GM12892 (cell line): ENCODE results near the gene ADRA2B.
"Not testable (repeated sequence)": the region's sequence is repeated elsewhere in the genome, so short reads cannot be mapped to it uniquely, and the experiment has no call there.

Source experiments
- DNase-seq: peaks from one replicate; pipeline ENCODE4 v3.0.0; 2011; ENCODE audit not compliant: insufficient read length
- FAIRE-seq: peaks from 2 replicates; lab custom pipeline; 2011; peaks lifted over from hg19 to GRCh38; lab: Jason Lieb, UNC
- POLR2A ChIP-seq: IDR thresholded peaks from 2 replicates; pipeline ENCODE4 v1.6.1; 2011; ENCODE audit warnings: low read depth, low read length, control low read depth
- POLR2AphosphoS5 ChIP-seq: IDR thresholded peaks from 2 replicates; pipeline ENCODE4 v1.6.1; 2011; ENCODE audit warnings: low read depth, low read length, control low read depth
- TAF1 ChIP-seq: IDR thresholded peaks from 2 replicates; pipeline ENCODE4 v1.6.1; 2011; ENCODE audit warnings: low read depth, mild to moderate bottlenecking, control low read depth, low read length, borderline replicate concordance

The ADRA2B gene

GRCh38 chr2:96147593-96148201 is 31.3 kb upstream of the ADRA2B start:
- TF ChIP-seq TAF1: no peak
- TF ChIP-seq POLR2A: peak; percentile 6
- DNase-seq (no peak), FAIRE-seq (peak; percentile 89)

- DNase-seq (no peak), FAIRE-seq (peak; percentile 94)
- TF ChIP-seq POLR2AphosphoS5: no peak
- TF ChIP-seq TAF1: no peak
- TF ChIP-seq POLR2A: no peak
Measured at GRCh38 chr2:96146881-96147592, 30.7 kb upstream of the ADRA2B start.

- TF ChIP-seq TAF1: peak; percentile 17; the same call in 1 of the 2 replicates
- peak; percentile 80 for TF ChIP-seq POLR2AphosphoS5
- TF ChIP-seq POLR2A: peak; percentile 73; the same call in 1 of the 2 replicates
- DNase-seq (peak; percentile 87), FAIRE-seq (no peak)
Measured at GRCh38 chr2:96146153-96146880, 29.9 kb upstream of the ADRA2B start.

- DNase-seq: no peak
- FAIRE-seq: no peak
Measured at GRCh38 chr2:96145848-96146152, 29.4 kb upstream of the ADRA2B start.

GRCh38 chr2:96145036-96145847 is 28.9 kb upstream of the ADRA2B start, which contains the start of gene DUSP2:
DUSP2 (minus strand) TSS chr2:96145440; CDS start chr2:96145354, 86 bp downstream.
- DNase-seq (peak; percentile 96), FAIRE-seq (peak; percentile 94)
- peak; percentile 93 for TF ChIP-seq TAF1
- TF ChIP-seq POLR2A: peak; percentile 100
- peak; percentile 100 for TF ChIP-seq POLR2AphosphoS5

More at GRCh38 chr2:96145848-96146152, 29.4 kb upstream of the ADRA2B start:
- no peak for TF ChIP-seq POLR2A
- no peak for TF ChIP-seq TAF1
- no peak; the same call in none of the 2 replicates for TF ChIP-seq POLR2AphosphoS5

GRCh38 chr2:96144481-96145035 is 28.2 kb upstream of the ADRA2B start:
- FAIRE-seq (peak; percentile 30), DNase-seq (no peak)
- TF ChIP-seq POLR2AphosphoS5 (no peak), TAF1 (no peak), POLR2A (no peak)

GRCh38 chr2:96143848-96144480 is 27.6 kb upstream of the ADRA2B start:
- FAIRE-seq (peak; percentile 84), DNase-seq (no peak)
- TF ChIP-seq POLR2AphosphoS5: peak; percentile 88
- TF ChIP-seq POLR2A: peak; percentile 49
- TF ChIP-seq TAF1: no peak

- DNase-seq (no peak), FAIRE-seq (no peak)
- TF ChIP-seq POLR2A (peak; percentile 9), TAF1 (no peak), POLR2AphosphoS5 (peak; percentile 82; the same call in 1 of the 2 replicates)
Measured at GRCh38 chr2:96143231-96143847, 27.0 kb upstream of the ADRA2B start.

- peak; percentile 98 for TF ChIP-seq POLR2AphosphoS5
- TF ChIP-seq TAF1: peak; percentile 59; the same call in 1 of the 2 replicates
- TF ChIP-seq POLR2A: peak; percentile 82
- DNase-seq (no peak), FAIRE-seq (peak; percentile 79)
Measured at GRCh38 chr2:96142217-96143113, 26.1 kb upstream of the ADRA2B start.

GRCh38 chr2:96141624-96141967 is 25.2 kb upstream of the ADRA2B start:
- FAIRE-seq, DNase-seq: not testable (repeated sequence)
